Tibial nerve (tissue), 3 donors: ENCODE measurements around the gene SECTM1.

Experiments
- POLR2A ChIP-seq, 2 donors: fragments of 450-650 bp; IDR thresholded peaks; one replicate each; pipeline ENCODE4 v1.6.1; 2017; ENCODE audit warnings: antibody characterized with exemption in 2 of 2, mild to moderate bottlenecking in 2 of 2, moderate library complexity in 2 of 2
- TF ChIP-seq, protein P1 (sequence below), 5 experiments: fragments of 200-600 bp in 3 of 5; fragments of 450-650 bp in 2 of 5; sonication (generic) in 3 of 5; IDR thresholded peaks; one replicate each; pipeline ENCODE4 v1.5.1; 2016 to 2019; ENCODE audit warnings: antibody characterized with exemption in 5 of 5, mild to moderate bottlenecking in 3 of 5, moderate library complexity in 2 of 5

GRCh38 chr17:82378741-82379021 is 45.1 kb upstream of the SECTM1 start:
- TF ChIP-seq, protein P1, sequence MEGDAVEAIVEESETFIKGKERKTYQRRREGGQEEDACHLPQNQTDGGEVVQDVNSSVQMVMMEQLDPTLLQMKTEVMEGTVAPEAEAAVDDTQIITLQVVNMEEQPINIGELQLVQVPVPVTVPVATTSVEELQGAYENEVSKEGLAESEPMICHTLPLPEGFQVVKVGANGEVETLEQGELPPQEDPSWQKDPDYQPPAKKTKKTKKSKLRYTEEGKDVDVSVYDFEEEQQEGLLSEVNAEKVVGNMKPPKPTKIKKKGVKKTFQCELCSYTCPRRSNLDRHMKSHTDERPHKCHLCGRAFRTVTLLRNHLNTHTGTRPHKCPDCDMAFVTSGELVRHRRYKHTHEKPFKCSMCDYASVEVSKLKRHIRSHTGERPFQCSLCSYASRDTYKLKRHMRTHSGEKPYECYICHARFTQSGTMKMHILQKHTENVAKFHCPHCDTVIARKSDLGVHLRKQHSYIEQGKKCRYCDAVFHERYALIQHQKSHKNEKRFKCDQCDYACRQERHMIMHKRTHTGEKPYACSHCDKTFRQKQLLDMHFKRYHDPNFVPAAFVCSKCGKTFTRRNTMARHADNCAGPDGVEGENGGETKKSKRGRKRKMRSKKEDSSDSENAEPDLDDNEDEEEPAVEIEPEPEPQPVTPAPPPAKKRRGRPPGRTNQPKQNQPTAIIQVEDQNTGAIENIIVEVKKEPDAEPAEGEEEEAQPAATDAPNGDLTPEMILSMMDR (IDR thresholded peaks at IDR 0.05): no peak
- no peak for TF ChIP-seq POLR2A (IDR thresholded peaks at IDR 0.05)
